H9 (cell line): Measurements from ENCODE around the gene TUBGCP6. TPM values are rescaled to one million over a fixed set of nuclear protein-coding genes. Genes with fewer than 3 reads are reported as not detected.

Experiments
- DNase-seq: peaks from one replicate; pipeline ENCODE4 v3.0.0-alpha.2; 2017
- H2AFZ ChIP-seq: one replicate; pipeline ENCODE4 v1.6.1; 2013; ENCODE audit warnings: mild to moderate bottlenecking, low read length, control low read depth, moderate library complexity
- H2AK5ac ChIP-seq: 2 replicates; pipeline ENCODE4 v1.6.1; 2013; ENCODE audit warnings: low read length, control low read depth, mixed read lengths; ENCODE audit not compliant: insufficient read length
- H2BK120ac ChIP-seq: one replicate; pipeline ENCODE4 v1.6.1; 2013; ENCODE audit warnings: low read depth, mild to moderate bottlenecking, low read length, control low read depth, inconsistent platforms; ENCODE audit not compliant: poor library complexity, severe bottlenecking
- H2BK12ac ChIP-seq: 2 replicates; pipeline ENCODE4 v1.6.1; 2013; ENCODE audit warnings: low read length, control low read depth, mixed read lengths, low read depth; ENCODE audit not compliant: insufficient read length
- H2BK15ac ChIP-seq: 2 replicates; pipeline ENCODE4 v1.6.1; 2013; ENCODE audit warnings: low read depth, low read length, control low read depth
- H2BK20ac ChIP-seq: one replicate; pipeline ENCODE4 v1.6.1; 2013; ENCODE audit warnings: low read depth, mild to moderate bottlenecking, low read length, control low read depth, inconsistent platforms; ENCODE audit not compliant: poor library complexity, severe bottlenecking
- H2BK5ac ChIP-seq: 2 replicates; pipeline ENCODE4 v1.6.1; 2013; ENCODE audit warnings: low read length, control low read depth, mixed read lengths; ENCODE audit not compliant: insufficient read length
- H3K14ac ChIP-seq: 2 replicates; pipeline ENCODE4 v1.6.1; 2013; ENCODE audit warnings: low read length, control low read depth; ENCODE audit not compliant: insufficient read depth
- H3K18ac ChIP-seq: 2 replicates; pipeline ENCODE4 v1.6.1; 2013; ENCODE audit warnings: low read depth, mild to moderate bottlenecking, mixed read lengths, low read length, control low read depth; ENCODE audit not compliant: insufficient read length
- H3K23ac ChIP-seq: 2 replicates; pipeline ENCODE4 v1.6.1; 2013; ENCODE audit warnings: low read length, control low read depth, mixed read lengths, low read depth; ENCODE audit not compliant: insufficient read length
- H3K23me2 ChIP-seq: 2 replicates; pipeline ENCODE4 v1.6.1; 2013; ENCODE audit warnings: low read depth, mild to moderate bottlenecking, mixed read lengths, low read length, control low read depth; ENCODE audit not compliant: insufficient read length, poor library complexity, severe bottlenecking
- H3K27ac ChIP-seq: 2 replicates; pipeline ENCODE4 v1.5.1; 2013; ENCODE audit warnings: low read length, control low read depth, mixed read lengths, low read depth; ENCODE audit not compliant: insufficient read length
- H3K27me3 ChIP-seq: 2 replicates; pipeline ENCODE4 v1.6.1; 2013; ENCODE audit warnings: low read length, control low read depth, inconsistent platforms; ENCODE audit not compliant: insufficient read depth
- H3K4ac ChIP-seq: 2 replicates; pipeline ENCODE4 v1.6.1; 2013; ENCODE audit warnings: low read depth, mild to moderate bottlenecking, control low read depth, inconsistent platforms, low read length, moderate library complexity
- H3K4me1 ChIP-seq: 2 replicates; pipeline ENCODE4 v1.6.1; 2013; ENCODE audit warnings: low read length, control low read depth, inconsistent platforms; ENCODE audit not compliant: insufficient read depth
- H3K4me2 ChIP-seq: 2 replicates; pipeline ENCODE4 v1.6.1; 2013; ENCODE audit warnings: low read length, control low read depth, mixed read lengths; ENCODE audit not compliant: insufficient read length, insufficient read depth
- H3K56ac ChIP-seq: 2 replicates; pipeline ENCODE4 v1.6.1; 2013; ENCODE audit warnings: low read depth, mild to moderate bottlenecking, mixed read lengths, low read length, control low read depth; ENCODE audit not compliant: insufficient read length
- H3K79me1 ChIP-seq: 2 replicates; pipeline ENCODE4 v1.6.1; 2013; ENCODE audit warnings: low read depth, mild to moderate bottlenecking, moderate library complexity, low read length, control low read depth, inconsistent platforms; ENCODE audit not compliant: insufficient read depth, poor library complexity, severe bottlenecking
- H3K79me2 ChIP-seq: 2 replicates; pipeline ENCODE4 v1.6.1; 2013; ENCODE audit warnings: low read length, control low read depth, inconsistent platforms; ENCODE audit not compliant: insufficient read depth
- H3K9ac ChIP-seq: 2 replicates; pipeline ENCODE4 v1.6.1; 2013; ENCODE audit warnings: low read length, control low read depth, mixed read lengths; ENCODE audit not compliant: insufficient read length; ENCODE audit errors: extremely low read depth
- H3K9me3 ChIP-seq: one replicate; pipeline ENCODE4 v1.6.1; 2013; ENCODE audit warnings: low read depth, low read length, inconsistent platforms; ENCODE audit not compliant: control insufficient read depth
- H3T11ph ChIP-seq: one replicate; pipeline ENCODE4 v1.6.1; 2013; ENCODE audit warnings: mild to moderate bottlenecking, low read length, control low read depth, inconsistent platforms
- H4K20me1 ChIP-seq: one replicate; pipeline ENCODE4 v1.6.1; 2013; ENCODE audit not compliant: control insufficient read depth, insufficient read length, insufficient read depth
- H4K5ac ChIP-seq: 2 replicates; pipeline ENCODE4 v1.6.1; 2013; ENCODE audit warnings: low read depth, mild to moderate bottlenecking, mixed read lengths, low read length, control low read depth; ENCODE audit not compliant: insufficient read length
- H4K8ac ChIP-seq: replicated peaks from 2 replicates; pipeline ENCODE4 v1.6.1; 2013; ENCODE audit warnings: low read length, control low read depth, mixed read lengths, low read depth; ENCODE audit not compliant: insufficient read length
- H4K91ac ChIP-seq: 2 replicates; pipeline ENCODE4 v1.6.1; 2013; ENCODE audit warnings: low read depth, mild to moderate bottlenecking, moderate library complexity, mixed read lengths, low read length, control low read depth; ENCODE audit not compliant: insufficient read length
- H3K27ac Mint-ChIP-seq, 3 experiments: 2 replicates in 2 of 3; 3 replicates in 1 of 3; pipeline ENCODE4 v1.8.0; 2020 to 2021; ENCODE audit warnings: mixed read lengths in 3 of 3, mild to moderate bottlenecking in 1 of 3, moderate library complexity in 1 of 3
- H3K27me3 Mint-ChIP-seq: 2 replicates; pipeline ENCODE4 v1.8.0; 2021; ENCODE audit warnings: low read depth, mild to moderate bottlenecking, moderate library complexity, mixed read lengths
- H3K36me3 Mint-ChIP-seq, 3 experiments: 2 replicates in 2 of 3; 3 replicates in 1 of 3; pipeline ENCODE4 v1.8.0; 2020 to 2021; ENCODE audit warnings: low read depth in 3 of 3, mixed read lengths in 3 of 3; ENCODE audit not compliant: insufficient read depth in 1 of 3
- H3K4me1 Mint-ChIP-seq, 2 experiments: 2 replicates each; pipeline ENCODE4 v1.8.0; 2020; ENCODE audit warnings: mixed read lengths in 2 of 2
- H3K4me3 Mint-ChIP-seq, 2 experiments: 2 replicates in 1 of 2; 3 replicates in 1 of 2; pipeline ENCODE4 v1.8.0; 2020 to 2021; ENCODE audit warnings: mild to moderate bottlenecking in 2 of 2, mixed read lengths in 2 of 2, moderate library complexity in 1 of 2
- H3K9me3 Mint-ChIP-seq, 2 experiments: 2 replicates in 1 of 2; 3 replicates in 1 of 2; pipeline ENCODE4 v1.8.0; 2020; ENCODE audit warnings: mild to moderate bottlenecking in 2 of 2, mixed read lengths in 2 of 2, moderate library complexity in 1 of 2
- CTCF ChIP-seq: fragments of 200-600 bp; sonication (generic); conservative IDR thresholded peaks from 3 replicates; pipeline ENCODE4 v1.8.0; 2021; ENCODE audit warnings: antibody characterized with exemption, mild to moderate bottlenecking
- WGBS: extraction: QIAGEN DNeasy Blood & Tissue Kit; methylation state at CpG from one replicate; pipeline ENCODE4 v1.1.7; 2013; ENCODE audit warnings: missing lambda C conversion rate, low lambda C conversion rate, mixed read lengths; ENCODE audit not compliant: insufficient read length; ENCODE audit errors: extremely low coverage; 5-methylcytosine and 5-hydroxymethylcytosine counted together
- total RNA-seq: library from RNA; stranded (reverse); gene quantifications from 2 replicates; pipeline ENCODE4 v1.2.1, GENCODE V29; 2021

TUBGCP6 gene
- total RNA-seq, 1 experiment from 2014 or later, result 29.0 TPM

DNA sequence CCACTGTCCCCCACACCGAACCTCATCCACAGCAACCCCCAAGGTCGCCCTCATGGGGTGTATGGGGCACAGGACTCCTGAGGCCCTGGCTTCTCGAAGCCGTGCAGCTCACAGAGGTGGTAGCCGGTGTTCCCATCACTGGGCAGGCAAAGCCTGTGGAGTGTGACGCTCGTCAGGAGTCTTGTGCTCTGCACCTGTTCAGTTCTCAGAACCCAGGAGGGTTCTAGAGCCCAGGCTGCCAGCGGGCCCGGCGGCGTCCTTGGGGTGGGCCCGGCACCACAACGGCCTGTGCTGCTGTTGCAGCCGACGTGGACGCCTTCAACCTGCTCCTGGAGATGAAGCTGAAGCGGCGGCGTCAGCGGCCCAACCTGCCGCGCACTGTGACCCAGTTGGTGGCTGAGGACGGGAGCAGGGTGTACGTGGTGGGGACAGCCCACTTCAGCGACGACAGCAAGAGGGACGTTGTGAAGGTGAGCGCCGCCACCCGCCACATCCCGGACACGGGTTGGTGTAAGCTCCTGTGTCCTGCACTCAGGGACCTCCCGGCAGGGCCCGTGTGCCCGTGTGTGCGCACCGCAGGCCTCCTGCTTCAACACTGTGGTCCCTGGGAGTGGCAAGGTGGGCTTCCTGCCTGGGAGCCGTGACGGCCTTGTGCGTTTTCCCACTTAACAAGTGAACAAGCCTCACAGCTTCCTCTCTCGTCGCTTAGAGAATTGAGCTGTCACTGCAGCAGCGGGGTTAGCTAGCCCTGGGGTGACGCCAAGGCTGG is 50.6 kb downstream of the TUBGCP6 start:
- no peak overlapping the region for H2BK15ac ChIP-seq
- H3T11ph ChIP-seq, result no peak overlapping the region
- H4K5ac ChIP-seq, result no peak overlapping the region
- no peaks in the 10 kb centered on the region for H3K27me3 Mint-ChIP-seq
- no peak overlapping the region for H2AFZ ChIP-seq
- no peak overlapping the region for H2BK5ac ChIP-seq
- H3K4ac ChIP-seq, result no peak overlapping the region
- H3K23ac ChIP-seq, result no peak overlapping the region
- no peak overlapping the region for H2BK20ac ChIP-seq
- H3K4me1 Mint-ChIP-seq, result peaks cover 4 to 16% of the 10 kb centered on the region in 2 experiments; a peak in 3 of 4 replicates
- no peaks in the 10 kb centered on the region for H3K79me1 ChIP-seq
- no peak overlapping the region for H3K4me2 ChIP-seq
- no peak for DNase-seq
- H2BK120ac ChIP-seq, result no peak overlapping the region
- TF ChIP-seq CTCF, result no peak
- H3K18ac ChIP-seq, result no peak overlapping the region
- no CpG with 5 or more reads among the region's 44 CpGs for WGBS
- no peak overlapping the region for H3K4me3 Mint-ChIP-seq
- no peak overlapping the region for H4K91ac ChIP-seq
- H3K36me3 Mint-ChIP-seq, result peaks cover 4 to 21% (median 12%) of the 10 kb centered on the region in 3 experiments
- H3K27me3 ChIP-seq, result no peaks in the 10 kb centered on the region
- H3K23me2 ChIP-seq, result no peaks in the 10 kb centered on the region
- H3K4me1 ChIP-seq, result no peaks in the 10 kb centered on the region
- H3K27ac Mint-ChIP-seq, result no peak overlapping the region
- no peak overlapping the region for H3K27ac ChIP-seq
- H3K56ac ChIP-seq, result no peak overlapping the region
- no peak overlapping the region; the same call in 1 of the 2 replicates for H3K14ac ChIP-seq
- H4K8ac ChIP-seq, result no peak overlapping the region
- H3K9me3 ChIP-seq, result no peaks in the 10 kb centered on the region
- H3K9me3 Mint-ChIP-seq, result no peaks in the 10 kb centered on the region
- no peak overlapping the region for H2AK5ac ChIP-seq
- H3K79me2 ChIP-seq, result no peaks in the 10 kb centered on the region; the same call in 1 of the 2 replicates
- H3K9ac ChIP-seq, result no peak overlapping the region
- H2BK12ac ChIP-seq, result no peak overlapping the region
- no peaks in the 10 kb centered on the region for H4K20me1 ChIP-seq
